ENCODE measurements around the gene LRCH3. TPM values are rescaled to one million over a fixed set of nuclear protein-coding genes. Genes with fewer than 3 reads are reported as not detected.

Gene LRCH3
- total RNA-seq, 1 donor from 2014 or later: 43.5 TPM

DNA sequence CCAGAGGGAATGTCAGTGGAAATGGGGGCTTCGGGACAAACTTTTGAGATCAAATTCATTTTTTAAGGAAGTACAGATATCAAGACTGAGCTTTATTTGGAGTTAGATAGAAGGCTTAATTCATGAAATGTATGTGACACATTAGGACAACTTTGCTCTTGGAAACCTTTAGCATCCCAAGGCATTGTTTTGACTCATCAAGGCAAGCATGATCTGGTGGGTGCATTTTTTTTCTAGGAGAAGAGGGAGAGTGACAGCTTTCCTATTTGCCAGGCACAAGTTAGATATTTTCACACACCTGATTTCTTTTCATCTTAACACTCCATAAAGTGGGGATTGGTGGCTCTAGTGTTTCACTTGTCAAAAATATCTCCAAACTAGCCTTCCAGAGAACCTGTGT is 97.5 kb downstream of the LRCH3 start:
- TF ChIP-seq, protein P1, sequence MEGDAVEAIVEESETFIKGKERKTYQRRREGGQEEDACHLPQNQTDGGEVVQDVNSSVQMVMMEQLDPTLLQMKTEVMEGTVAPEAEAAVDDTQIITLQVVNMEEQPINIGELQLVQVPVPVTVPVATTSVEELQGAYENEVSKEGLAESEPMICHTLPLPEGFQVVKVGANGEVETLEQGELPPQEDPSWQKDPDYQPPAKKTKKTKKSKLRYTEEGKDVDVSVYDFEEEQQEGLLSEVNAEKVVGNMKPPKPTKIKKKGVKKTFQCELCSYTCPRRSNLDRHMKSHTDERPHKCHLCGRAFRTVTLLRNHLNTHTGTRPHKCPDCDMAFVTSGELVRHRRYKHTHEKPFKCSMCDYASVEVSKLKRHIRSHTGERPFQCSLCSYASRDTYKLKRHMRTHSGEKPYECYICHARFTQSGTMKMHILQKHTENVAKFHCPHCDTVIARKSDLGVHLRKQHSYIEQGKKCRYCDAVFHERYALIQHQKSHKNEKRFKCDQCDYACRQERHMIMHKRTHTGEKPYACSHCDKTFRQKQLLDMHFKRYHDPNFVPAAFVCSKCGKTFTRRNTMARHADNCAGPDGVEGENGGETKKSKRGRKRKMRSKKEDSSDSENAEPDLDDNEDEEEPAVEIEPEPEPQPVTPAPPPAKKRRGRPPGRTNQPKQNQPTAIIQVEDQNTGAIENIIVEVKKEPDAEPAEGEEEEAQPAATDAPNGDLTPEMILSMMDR (IDR thresholded peaks at IDR 0.05): no peak
- Histone ChIP-seq H3K27me3 (no peaks in the 10 kb centered on the region), H3K4me1 (no peaks in the 10 kb centered on the region), H3K27ac (no peak overlapping the region), H3K36me3 (peaks cover 25% of the 10 kb centered on the region), H3K9me3 (no peaks in the 10 kb centered on the region), H3K4me3 (no peak overlapping the region)
- intact Hi-C loops (cut with DNase I): no loop called here
- DNase-seq (no peak), ATAC-seq (no peak)

DNA sequence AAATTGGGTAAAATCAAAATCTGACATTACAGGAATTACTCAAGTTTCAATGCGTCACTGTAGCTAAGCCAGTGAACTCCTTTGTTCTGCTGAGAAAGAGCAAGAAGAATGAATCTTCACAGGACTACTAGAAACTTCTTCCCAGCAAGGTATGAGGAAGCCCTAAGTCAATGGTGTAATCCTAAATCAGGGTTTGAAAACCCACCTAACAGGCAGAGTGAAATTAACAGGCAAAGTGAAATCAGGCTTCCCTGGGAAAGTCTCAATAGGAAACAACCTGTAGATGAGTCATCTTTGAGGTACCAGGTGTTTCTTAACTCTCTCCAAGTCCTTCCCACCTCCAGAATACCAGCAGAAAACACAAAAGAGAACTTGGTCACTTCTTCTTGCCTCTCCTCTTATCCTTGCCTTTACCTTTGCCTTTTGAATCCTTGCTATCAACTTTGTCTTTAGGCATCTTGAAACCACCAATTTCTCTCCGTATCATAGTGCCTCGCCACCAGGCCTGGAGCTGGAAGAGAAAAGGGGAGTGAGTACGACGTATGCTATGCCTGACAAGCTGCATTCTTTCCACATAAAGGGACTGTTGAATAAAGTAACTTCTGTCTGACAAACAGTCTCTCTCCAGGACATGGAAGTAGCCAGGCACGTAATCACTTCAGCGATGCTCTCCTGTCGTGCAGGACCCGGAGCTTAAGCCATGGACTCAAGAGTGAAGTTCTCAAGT is 98.3 kb downstream of the LRCH3 start:
- Histone ChIP-seq H3K4me3 (no peak overlapping the region), H3K36me3 (peaks cover 16% of the 10 kb centered on the region), H3K9me3 (no peaks in the 10 kb centered on the region), H3K4me1 (no peaks in the 10 kb centered on the region), H3K27me3 (no peaks in the 10 kb centered on the region), H3K27ac (no peak overlapping the region)
- DNase-seq: no peak
- intact Hi-C loops (cut with DNase I): no loop called here
- TF ChIP-seq, protein P1 (IDR thresholded peaks at IDR 0.05): no peak
- no peak for ATAC-seq

DNA sequence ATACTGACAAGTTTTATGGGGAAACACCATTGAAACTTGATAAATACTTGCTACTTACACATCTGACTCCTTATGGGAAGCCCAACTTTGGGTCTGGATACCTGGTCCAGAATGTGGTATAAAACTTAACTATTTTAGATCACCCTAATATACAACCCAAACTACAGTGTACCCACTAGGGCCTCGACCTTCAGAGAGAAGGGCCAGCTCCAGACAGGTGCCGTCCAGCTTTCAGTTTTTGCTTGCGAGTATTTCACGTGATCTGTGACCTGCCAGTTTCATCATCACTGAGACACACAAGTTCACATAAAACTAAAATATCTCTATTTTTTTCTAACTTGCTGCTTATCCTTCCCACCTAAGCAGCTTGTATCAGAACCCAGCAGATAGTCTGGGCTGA is 99.6 kb downstream of the LRCH3 start:
- intact Hi-C loops (cut with DNase I): no loop called here
- Histone ChIP-seq H3K4me1 (no peaks in the 10 kb centered on the region), H3K27ac (no peak overlapping the region), H3K36me3 (peaks cover 13% of the 10 kb centered on the region), H3K9me3 (no peaks in the 10 kb centered on the region), H3K27me3 (no peaks in the 10 kb centered on the region), H3K4me3 (no peak overlapping the region)
- TF ChIP-seq, protein P1 (IDR thresholded peaks at IDR 0.05): no peak
- no peak for ATAC-seq
- no peak for DNase-seq

DNA sequence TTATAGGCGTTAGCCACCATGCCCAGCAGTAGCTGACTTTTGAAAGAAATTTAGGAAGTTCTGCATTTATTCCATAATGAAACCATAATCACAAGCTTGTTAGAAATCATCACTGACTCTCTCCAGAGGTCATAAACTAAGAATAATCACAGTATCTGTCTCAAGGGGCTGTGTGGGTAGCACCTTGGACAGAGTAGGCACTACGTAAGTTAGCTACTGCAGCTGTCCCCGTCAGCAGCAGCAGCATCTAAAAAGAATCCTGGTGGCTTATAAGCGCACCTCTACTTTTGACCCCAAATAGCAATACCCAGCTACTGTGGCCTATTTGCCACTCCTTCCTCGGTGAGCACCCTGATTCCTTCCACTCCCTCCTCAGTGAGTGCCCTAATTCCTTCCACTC is 101.1 kb downstream of the LRCH3 start:
- intact Hi-C loops (cut with DNase I): no loop called here
- DNase-seq (no peak), ATAC-seq (no peak)
- TF ChIP-seq, protein P1 (IDR thresholded peaks at IDR 0.05): no peak
- Histone ChIP-seq H3K27me3 (no peaks in the 10 kb centered on the region), H3K9me3 (no peaks in the 10 kb centered on the region), H3K4me1 (no peaks in the 10 kb centered on the region), H3K4me3 (no peak overlapping the region), H3K36me3 (peaks cover 13% of the 10 kb centered on the region), H3K27ac (no peak overlapping the region)

DNA sequence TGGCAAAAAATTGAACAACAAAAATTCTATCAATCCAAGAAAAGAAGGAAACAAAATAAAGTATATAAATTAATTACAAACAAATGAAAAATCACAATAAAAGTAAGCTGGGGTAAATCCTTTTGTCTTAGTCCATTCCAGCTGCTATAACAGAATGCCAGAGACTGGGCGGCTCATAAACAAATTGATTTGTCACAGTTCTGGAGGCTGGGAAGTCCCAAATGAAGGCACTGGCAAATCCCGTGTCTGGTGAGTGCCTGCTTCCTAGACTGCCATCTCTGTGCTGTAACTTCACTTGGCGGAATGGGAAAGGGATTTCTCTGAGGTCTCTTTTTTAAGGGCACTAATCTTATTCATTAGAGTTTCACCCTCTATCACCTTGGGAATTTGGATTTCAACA is 105.4 kb downstream of the LRCH3 start:
- ATAC-seq: no peak
- H3K36me3 ChIP-seq: no peaks in the 10 kb centered on the region
- no peaks in the 10 kb centered on the region for H3K4me1 ChIP-seq
- H3K27me3 ChIP-seq: no peaks in the 10 kb centered on the region
- no peak overlapping the region for H3K4me3 ChIP-seq
- TF ChIP-seq, protein P1 (IDR thresholded peaks at IDR 0.05): no peak
- no peak for DNase-seq
- no peaks in the 10 kb centered on the region for H3K9me3 ChIP-seq
- H3K27ac ChIP-seq: no peak overlapping the region
- intact Hi-C loops (cut with DNase I): no loop called here
